Stimulated activated memory B cell treated with anti-CD40 and anti-IgM and Interleukin-4, amounts not matched to agents 10 μg/mL and 1 μg/mL and 100 μg/mL, for 72 hours (primary cell): Measurements from ENCODE around the gene SYT17.

Experiments
- ATAC-seq: fragments of 150-1000 bp; cut with Tn5 transposase; 2 replicates; pipeline ENCODE4 v1.10.0; 2021
- H3K27ac Mint-ChIP-seq: one replicate; pipeline ENCODE4 v1.8.0; 2022; ENCODE audit warnings: mild to moderate bottlenecking, mixed read lengths
- H3K27me3 Mint-ChIP-seq: one replicate; pipeline ENCODE4 v1.8.0; 2022; ENCODE audit warnings: mixed read lengths
- H3K36me3 Mint-ChIP-seq: one replicate; pipeline ENCODE4 v1.8.0; 2022; ENCODE audit warnings: mixed read lengths
- H3K4me1 Mint-ChIP-seq: one replicate; pipeline ENCODE4 v1.8.0; 2022; ENCODE audit warnings: mixed read lengths
- H3K4me3 Mint-ChIP-seq: one replicate; pipeline ENCODE4 v1.8.0; 2022; ENCODE audit warnings: mild to moderate bottlenecking, moderate library complexity, mixed read lengths
- H3K9me3 Mint-ChIP-seq: one replicate; pipeline ENCODE4 v1.8.0; 2022; ENCODE audit warnings: mixed read lengths

The SYT17 gene

DNA sequence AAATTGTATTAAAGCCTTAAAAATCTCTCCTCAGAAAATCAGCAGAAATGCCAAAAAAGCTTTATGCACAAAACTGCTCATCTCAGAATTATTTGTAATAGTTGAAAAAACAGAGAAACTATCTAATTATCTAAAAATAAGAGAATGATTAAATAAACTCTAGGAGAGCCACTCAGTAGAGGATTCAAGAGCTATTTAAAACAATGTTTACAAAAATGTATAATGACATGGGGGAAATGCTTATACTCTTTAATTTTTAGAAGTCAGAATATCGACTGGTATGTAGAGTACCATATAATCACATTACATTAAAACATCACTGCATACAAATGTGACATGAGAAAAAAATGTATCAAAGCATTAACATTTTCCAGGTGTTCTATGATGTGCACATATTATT, 129.4 kb downstream of the SYT17 start:
- Mint-ChIP-seq H3K27me3 (no peaks in the 10 kb centered on the region), H3K36me3 (no peaks in the 10 kb centered on the region), H3K4me1 (peaks cover 33% of the 10 kb centered on the region), H3K4me3 (no peak overlapping the region), H3K9me3 (no peaks in the 10 kb centered on the region), H3K27ac (no peak overlapping the region)
- ATAC-seq, result no peak

GRCh38 chr16:19299565-19299964, 131.5 kb downstream of the SYT17 start:
- no peak overlapping the region for H3K4me3 Mint-ChIP-seq
- no peaks in the 10 kb centered on the region for H3K36me3 Mint-ChIP-seq
- H3K4me1 Mint-ChIP-seq, result peaks cover 19% of the 10 kb centered on the region
- H3K9me3 Mint-ChIP-seq, result peaks cover 3% of the 10 kb centered on the region
- H3K27me3 Mint-ChIP-seq, result no peaks in the 10 kb centered on the region
- peak overlapping the region; percentile 10 for H3K27ac Mint-ChIP-seq
- no peak for ATAC-seq

GRCh38 chr16:19301931-19302330, 133.9 kb downstream of the SYT17 start:
- Mint-ChIP-seq H3K27ac (peak overlapping the region; percentile 51), H3K4me1 (peaks cover 16% of the 10 kb centered on the region), H3K4me3 (no peak overlapping the region), H3K9me3 (peaks cover 3% of the 10 kb centered on the region), H3K36me3 (no peaks in the 10 kb centered on the region), H3K27me3 (no peaks in the 10 kb centered on the region)
- no peak for ATAC-seq

GRCh38 chr16:19304750-19305149, 136.7 kb downstream of the SYT17 start:
- H3K4me1 Mint-ChIP-seq, result peaks cover 16% of the 10 kb centered on the region
- peaks cover 7% of the 10 kb centered on the region for H3K36me3 Mint-ChIP-seq
- H3K4me3 Mint-ChIP-seq, result peak overlapping the region; percentile 51
- peak overlapping the region; percentile 48 for H3K27ac Mint-ChIP-seq
- ATAC-seq, result peak; percentile 78
- no peaks in the 10 kb centered on the region for H3K27me3 Mint-ChIP-seq
- H3K9me3 Mint-ChIP-seq, result peaks cover 3% of the 10 kb centered on the region

DNA sequence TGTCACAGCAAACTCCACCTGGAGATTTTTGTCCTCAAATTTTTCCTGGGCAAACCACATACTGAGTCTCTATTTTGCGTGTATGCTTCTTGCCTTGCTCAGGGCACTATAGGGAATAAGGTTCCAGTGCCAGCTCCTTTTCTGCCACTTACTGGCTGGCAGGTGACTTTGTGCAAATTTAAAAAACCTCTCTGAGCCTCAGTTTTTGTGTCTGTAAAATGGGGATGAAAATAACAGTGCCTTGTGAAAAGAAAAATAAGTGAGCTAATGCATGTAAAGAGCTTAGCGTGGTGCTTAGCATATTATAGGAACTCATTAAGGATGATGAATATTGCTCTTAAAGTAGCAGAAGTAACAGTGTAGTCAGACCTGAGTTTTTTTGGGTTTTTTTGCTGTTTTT, 137.4 kb downstream of the SYT17 start:
- Mint-ChIP-seq H3K36me3 (peaks cover 9% of the 10 kb centered on the region), H3K27me3 (no peaks in the 10 kb centered on the region), H3K4me3 (peak overlapping the region; percentile 14), H3K4me1 (peaks cover 16% of the 10 kb centered on the region), H3K9me3 (peaks cover 3% of the 10 kb centered on the region), H3K27ac (peak overlapping the region; percentile 48)
- ATAC-seq, result no peak

- H3K4me1 Mint-ChIP-seq, result peaks cover 10% of the 10 kb centered on the region
- H3K36me3 Mint-ChIP-seq, result peaks cover 11% of the 10 kb centered on the region
- H3K4me3 Mint-ChIP-seq, result no peak overlapping the region
- H3K9me3 Mint-ChIP-seq, result peaks cover 3% of the 10 kb centered on the region
- no peak overlapping the region for H3K27ac Mint-ChIP-seq
- no peaks in the 10 kb centered on the region for H3K27me3 Mint-ChIP-seq
- no peak for ATAC-seq
Measured at GRCh38 chr16:19307587-19308241, 139.7 kb downstream of the SYT17 start.

- Mint-ChIP-seq H3K4me3 (no peak overlapping the region), H3K27me3 (no peaks in the 10 kb centered on the region), H3K36me3 (peaks cover 11% of the 10 kb centered on the region), H3K9me3 (no peaks in the 10 kb centered on the region), H3K27ac (no peak overlapping the region), H3K4me1 (peaks cover 10% of the 10 kb centered on the region)
- ATAC-seq, result no peak
Measured at GRCh38 chr16:19308392-19308791, 140.4 kb downstream of the SYT17 start.

DNA sequence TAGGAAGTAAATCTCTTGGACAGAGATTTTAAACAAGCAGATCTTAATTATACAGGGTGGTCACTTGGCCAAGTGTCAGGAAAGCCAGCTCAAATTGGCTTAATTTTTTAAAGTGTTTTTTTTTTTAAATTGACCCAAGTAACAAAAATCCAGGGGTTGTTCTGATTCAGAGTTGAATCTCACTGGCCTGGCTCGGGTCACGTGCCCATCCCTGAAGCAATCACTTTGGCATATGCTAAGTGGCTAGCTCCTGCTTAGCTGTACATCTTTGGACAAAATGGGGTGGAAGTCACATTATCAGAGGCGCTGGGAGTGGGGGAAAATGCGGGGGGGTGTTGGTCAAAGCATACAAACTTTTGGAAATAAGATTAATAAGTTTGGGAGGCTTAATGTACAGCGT, 141.1 kb downstream of the SYT17 start:
- H3K9me3 Mint-ChIP-seq, result no peaks in the 10 kb centered on the region
- no peak overlapping the region for H3K27ac Mint-ChIP-seq
- no peak overlapping the region for H3K4me3 Mint-ChIP-seq
- H3K36me3 Mint-ChIP-seq, result peaks cover 11% of the 10 kb centered on the region
- H3K4me1 Mint-ChIP-seq, result peaks cover 10% of the 10 kb centered on the region
- H3K27me3 Mint-ChIP-seq, result no peaks in the 10 kb centered on the region
- no peak for ATAC-seq

DNA sequence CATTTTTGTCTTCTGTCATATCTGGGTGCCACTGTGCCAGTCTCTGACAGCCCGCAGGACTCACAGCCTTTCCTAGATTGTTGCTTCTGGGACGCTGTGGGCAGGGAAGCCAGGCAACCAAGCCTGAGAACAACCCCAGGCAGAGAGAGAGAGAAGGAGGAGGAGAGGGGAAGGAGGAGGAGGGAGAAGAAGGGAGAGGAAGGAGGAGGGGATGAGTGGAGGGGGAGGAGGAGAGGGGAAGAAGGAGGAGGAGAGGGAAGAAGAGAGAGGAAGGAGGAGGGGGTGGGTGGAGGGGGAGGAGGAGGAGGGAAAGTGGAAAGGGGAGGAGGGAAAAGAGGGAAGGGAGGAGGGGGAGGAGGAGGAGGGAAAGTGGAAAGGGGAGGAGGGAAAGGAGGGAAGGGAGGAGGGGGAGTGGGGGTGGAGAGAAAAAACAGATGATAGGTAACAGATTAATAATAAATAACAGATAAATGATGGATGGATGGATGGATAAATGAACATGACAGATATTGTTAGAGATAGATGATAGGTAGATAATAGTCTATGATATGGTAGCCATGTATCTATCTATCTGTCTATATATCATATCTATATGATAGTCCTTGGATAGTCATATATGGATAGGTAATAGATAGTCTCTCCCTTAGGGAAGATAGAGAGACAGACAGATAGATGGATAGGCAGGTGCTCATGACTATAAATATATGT, 146.8 kb downstream of the SYT17 start:
- no peak overlapping the region for H3K27ac Mint-ChIP-seq
- no peaks in the 10 kb centered on the region for H3K9me3 Mint-ChIP-seq
- no peaks in the 10 kb centered on the region for H3K27me3 Mint-ChIP-seq
- no peak overlapping the region for H3K4me3 Mint-ChIP-seq
- no peaks in the 10 kb centered on the region for H3K4me1 Mint-ChIP-seq
- no peak for ATAC-seq
- peaks cover 4% of the 10 kb centered on the region for H3K36me3 Mint-ChIP-seq

DNA sequence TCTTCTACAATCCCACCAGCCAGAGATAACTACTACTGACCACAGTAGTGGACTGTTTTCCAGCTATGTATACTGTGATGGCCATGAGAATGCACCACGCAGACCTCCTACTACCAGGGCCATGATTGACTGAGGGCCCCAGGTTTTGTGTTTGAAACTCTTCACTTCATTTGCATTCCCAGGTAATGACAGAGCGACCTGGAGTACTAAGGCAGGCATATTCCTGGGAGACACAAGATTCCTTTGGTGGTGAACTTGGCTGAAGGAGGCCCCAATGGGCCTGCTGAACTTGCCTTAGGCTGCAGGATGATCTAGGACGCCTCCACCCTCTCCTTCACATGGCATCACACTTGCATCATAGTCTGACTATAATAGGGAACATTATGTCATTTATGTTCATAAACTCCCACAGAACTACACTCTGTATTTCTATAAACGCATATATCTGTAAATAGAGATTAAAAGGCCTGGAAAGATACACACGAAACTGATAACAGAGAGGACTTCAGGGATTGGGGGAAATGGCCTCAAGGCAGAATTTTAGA, 147.9 kb downstream of the SYT17 start:
- Mint-ChIP-seq H3K27ac (no peak overlapping the region), H3K36me3 (no peaks in the 10 kb centered on the region), H3K27me3 (peaks cover 2% of the 10 kb centered on the region), H3K4me1 (no peaks in the 10 kb centered on the region), H3K9me3 (no peaks in the 10 kb centered on the region), H3K4me3 (no peak overlapping the region)
- ATAC-seq, result no peak

- H3K4me3 Mint-ChIP-seq, result no peak overlapping the region
- ATAC-seq, result no peak
- H3K27ac Mint-ChIP-seq, result no peak overlapping the region
- H3K9me3 Mint-ChIP-seq, result peaks cover 3% of the 10 kb centered on the region
- no peaks in the 10 kb centered on the region for H3K4me1 Mint-ChIP-seq
- H3K27me3 Mint-ChIP-seq, result peaks cover 9% of the 10 kb centered on the region
- no peaks in the 10 kb centered on the region for H3K36me3 Mint-ChIP-seq
Measured at GRCh38 chr16:19316846-19317245, 148.8 kb downstream of the SYT17 start.
